HCT116 (cell line): ENCODE measurements around the gene SLC2A14. TPM values are rescaled to one million over a fixed set of nuclear protein-coding genes. Genes with fewer than 3 reads are reported as not detected.
"Not testable (repeated sequence)": the region's sequence is repeated elsewhere in the genome, so short reads cannot be mapped to it uniquely, and the experiment has no call there.

Experiments used
- ATAC-seq: fragments of 200-7000 bp; cut with Tn5 transposase; 2 replicates; pipeline ENCODE4 v1.9.1; 2020; ENCODE audit warnings: mild to moderate bottlenecking, moderate library complexity
- BruUV-seq: library from RNA; stranded (reverse); fragments of 400-500 nt; replicated peaks from 2 replicates; lab custom pipeline; 2021; lab: Mats Ljungman, UMichigan
- CTCF ChIA-PET: fragments of 300-600 bp; sonication (Branson Sonifier 250); formaldehyde crosslinking; loops from one replicate; lab custom pipeline; 2021; ENCODE audit warnings: antibody characterized with exemption; lab: Charles Lee
- POLR2A ChIA-PET: fragments of 300-600, 350-600 bp; sonication (Branson Sonifier 250); formaldehyde crosslinking; loops from one replicate; lab custom pipeline; 2021; ENCODE audit warnings: antibody characterized with exemption; lab: Charles Lee
- RAD21 ChIA-PET, 2 experiments: fragments of 300-600 bp; sonication (Branson Sonifier 250); formaldehyde crosslinking; loops; one replicate each; lab custom pipeline; 2023; ENCODE audit warnings: low total read pairs in 2 of 2; ENCODE audit not compliant: uncharacterized antibody in 2 of 2, unreplicated experiment in 2 of 2, low non-redundant PET in 1 of 2; lab: Charles Lee
- DNase-seq: peaks from one replicate; pipeline ENCODE4 v3.0.0-alpha.2; 2010; ENCODE audit warnings: low read depth, low spot score
- H2AFZ ChIP-seq: fragments of 200-600 bp; shearing (Covaris generic), sonication (generic); 2 replicates; pipeline ENCODE4 v1.6.1; 2017; ENCODE audit warnings: low read depth, mixed run types, mixed read lengths, antibody characterized with exemption, low read length; ENCODE audit not compliant: poor library complexity, severe bottlenecking
- H3K27ac ChIP-seq: 2 replicates; pipeline ENCODE4 v1.5.1; 2012; ENCODE audit warnings: low read depth, low read length
- H3K27me3 ChIP-seq: fragments of 200-600 bp; sonication (generic); 2 replicates; pipeline ENCODE4 v1.6.1; 2016; ENCODE audit warnings: mixed run types, low read length, mixed read lengths; ENCODE audit not compliant: insufficient read depth
- H3K36me3 ChIP-seq, 2 experiments: fragments of 200-500 bp in 1 of 2; fragments of 200-600 bp in 1 of 2; sonication (Bioruptor generic) in 1 of 2; sonication (generic) in 1 of 2; 2 replicates each; pipeline versions ENCODE4 v1.5.1 to v1.6.1; 2014 to 2016; ENCODE audit warnings: low read length in 2 of 2, inconsistent platforms in 1 of 2, mixed read lengths in 1 of 2, mixed run types in 1 of 2; ENCODE audit not compliant: insufficient read depth in 2 of 2, control insufficient read depth in 1 of 2
- H3K4me1 ChIP-seq, 2 experiments: fragments of 200-600 bp in 1 of 2; sonication (generic) in 1 of 2; 2 replicates each; pipeline versions ENCODE4 v1.5.1 to v1.6.1; 2012 to 2017; ENCODE audit warnings: low read length in 2 of 2, inconsistent platforms in 1 of 2, mild to moderate bottlenecking in 1 of 2, mixed read lengths in 1 of 2, mixed run types in 1 of 2, moderate library complexity in 1 of 2; ENCODE audit not compliant: insufficient read depth in 2 of 2, control insufficient read depth in 1 of 2
- H3K4me2 ChIP-seq: fragments of 200-600 bp; sonication (generic); 2 replicates; pipeline ENCODE4 v1.6.1; 2017; ENCODE audit warnings: mixed run types, low read length, mixed read lengths
- H3K4me3 ChIP-seq, 2 experiments: fragments of 200-600 bp in 1 of 2; sonication (generic) in 1 of 2; replicated peaks in 1 of 2; 2 replicates each; pipeline ENCODE4 v1.5.1; 2011 to 2016; ENCODE audit warnings: low read length in 2 of 2, control low read depth in 1 of 2, low read depth in 1 of 2, mild to moderate bottlenecking in 1 of 2, mixed read lengths in 1 of 2, mixed run types in 1 of 2
- H3K79me2 ChIP-seq: fragments of 200-600 bp; sonication (generic); 2 replicates; pipeline ENCODE4 v1.6.1; 2017; ENCODE audit warnings: mild to moderate bottlenecking, mixed run types, low read length, moderate library complexity, mixed read lengths; ENCODE audit not compliant: insufficient read depth
- H3K9ac ChIP-seq: fragments of 200-600 bp; sonication (generic); 2 replicates; pipeline ENCODE4 v1.6.1; 2016; ENCODE audit warnings: low read length, mixed read lengths
- H3K9me2 ChIP-seq: fragments of 200-600 bp; sonication (generic), shearing (Covaris generic); 2 replicates; pipeline ENCODE4 v1.6.1; 2017; ENCODE audit warnings: mixed run types, mild to moderate bottlenecking, moderate library complexity; ENCODE audit not compliant: insufficient read depth
- H3K9me3 ChIP-seq, 2 experiments: fragments of 200-500 bp in 1 of 2; fragments of 200-600 bp in 1 of 2; sonication (Bioruptor generic) in 1 of 2; sonication (generic) in 1 of 2; 2 replicates each; pipeline ENCODE4 v1.6.1; 2014 to 2017; ENCODE audit warnings: low read length in 2 of 2, mixed read lengths in 2 of 2, inconsistent platforms in 1 of 2, low read depth in 1 of 2, mild to moderate bottlenecking in 1 of 2, mixed run types in 1 of 2, moderate library complexity in 1 of 2; ENCODE audit not compliant: control insufficient read depth in 1 of 2, insufficient read depth in 1 of 2
- H4K20me1 ChIP-seq: fragments of 200-600 bp; sonication (generic), shearing (Covaris generic); 2 replicates; pipeline ENCODE4 v1.6.1; 2017; ENCODE audit warnings: mixed run types, mild to moderate bottlenecking, moderate library complexity; ENCODE audit not compliant: insufficient read depth
- intact Hi-C: fragments of 100-400 bp; cut with micrococcal nuclease; formaldehyde crosslinking; loops from 2 replicates; pipeline ENCODE4 v1.10.0; 2022
- total RNA-seq: library from RNA; stranded (reverse); gene quantifications from one replicate; pipeline ENCODE4 v1.2.1, GENCODE V29; 2021; ENCODE audit not compliant: unreplicated experiment

The SLC2A14 gene
- total RNA-seq, 1 experiment from 2014 or later = not detected

GRCh38 chr12:7921181-7921580 is 48.5 kb upstream of the SLC2A14 start:
- BruUV-seq, H3K4me2 ChIP-seq, H3K36me3 ChIP-seq, ATAC-seq, intact Hi-C loops, H3K9ac ChIP-seq, H3K4me1 ChIP-seq, DNase-seq, POLR2A ChIA-PET, H3K27ac ChIP-seq, H3K9me3 ChIP-seq, H3K9me2 ChIP-seq, H4K20me1 ChIP-seq, H3K27me3 ChIP-seq, H2AFZ ChIP-seq, H3K4me3 ChIP-seq, RAD21 ChIA-PET, H3K79me2 ChIP-seq: not testable (repeated sequence)
- CTCF ChIA-PET = interaction anchor here (1.4 kb wide), 1 partner anchor 12 kb away, joined by 5 read pairs; no protein-coding TSS in a partner anchor

GRCh38 chr12:7918268-7918590 is 45.5 kb upstream of the SLC2A14 start:
- H3K9me3 ChIP-seq, H3K4me2 ChIP-seq, H4K20me1 ChIP-seq, H3K4me1 ChIP-seq, H3K27ac ChIP-seq, BruUV-seq, H3K4me3 ChIP-seq, H3K9me2 ChIP-seq, intact Hi-C loops, H3K27me3 ChIP-seq, RAD21 ChIA-PET, H3K36me3 ChIP-seq, ATAC-seq, DNase-seq, H3K9ac ChIP-seq, H3K79me2 ChIP-seq, POLR2A ChIA-PET, H2AFZ ChIP-seq: not testable (repeated sequence)
- CTCF ChIA-PET = interaction anchor here (2.5 kb wide), 1 partner anchor 15 kb away, joined by 9 read pairs; no protein-coding TSS in a partner anchor
